IPS-18c (cell line): Measurements from ENCODE around the gene TIAM1.

ENCODE experiments used
- H3K4me3 ChIP-seq: 2 replicates; pipeline ENCODE4 v1.7.0; 2013; ENCODE audit warnings: low read depth, mild to moderate bottlenecking, low read length, moderate library complexity; ENCODE audit not compliant: insufficient read depth
- H3K9me3 ChIP-seq: one replicate; pipeline ENCODE4 v1.6.1; 2013; ENCODE audit warnings: mild to moderate bottlenecking, low read length, moderate library complexity; ENCODE audit not compliant: control insufficient read depth, insufficient read depth

The TIAM1 gene

GRCh38 chr21:31156169-31156568 lies 187.9 kb downstream of the TIAM1 start:
- H3K4me3 ChIP-seq: no peak overlapping the region
- H3K9me3 ChIP-seq: no peaks in the 10 kb centered on the region

- Histone ChIP-seq H3K9me3 (peaks cover 2% of the 10 kb centered on the region), H3K4me3 (no peak overlapping the region)
Observed at GRCh38 chr21:31151156-31152045, 192.7 kb downstream of the TIAM1 start.

- Histone ChIP-seq H3K4me3 (no peak overlapping the region), H3K9me3 (peaks cover 2% of the 10 kb centered on the region)
Observed at GRCh38 chr21:31145274-31145673, 198.8 kb downstream of the TIAM1 start.

- Histone ChIP-seq H3K4me3 (no peak overlapping the region), H3K9me3 (peaks cover 2% of the 10 kb centered on the region)
Observed at GRCh38 chr21:31143036-31143435, 201.0 kb downstream of the TIAM1 start.

GRCh38 chr21:31142600-31142999 lies 201.5 kb downstream of the TIAM1 start:
- H3K9me3 ChIP-seq: peaks cover 2% of the 10 kb centered on the region

GRCh38 chr21:31141389-31142000 lies 202.6 kb downstream of the TIAM1 start:
- no peak overlapping the region for H3K4me3 ChIP-seq
- no peaks in the 10 kb centered on the region for H3K9me3 ChIP-seq

More at GRCh38 chr21:31142600-31142999, 201.5 kb downstream of the TIAM1 start:
- H3K4me3 ChIP-seq: no peak overlapping the region

- Histone ChIP-seq H3K4me3 (no peak overlapping the region), H3K9me3 (no peaks in the 10 kb centered on the region)
Observed at GRCh38 chr21:31140676-31141075, 203.4 kb downstream of the TIAM1 start.

GRCh38 chr21:31140025-31140424 lies 204.0 kb downstream of the TIAM1 start:
- H3K4me3 ChIP-seq: no peak overlapping the region
- H3K9me3 ChIP-seq: no peaks in the 10 kb centered on the region

- H3K9me3 ChIP-seq: no peaks in the 10 kb centered on the region
- no peak overlapping the region for H3K4me3 ChIP-seq
Observed at GRCh38 chr21:31137960-31138359, 206.1 kb downstream of the TIAM1 start.

- H3K4me3 ChIP-seq: no peak overlapping the region
Observed at GRCh38 chr21:31136891-31137290, 207.2 kb downstream of the TIAM1 start.

GRCh38 chr21:31135531-31136184 lies 208.4 kb downstream of the TIAM1 start:
- no peak overlapping the region for H3K4me3 ChIP-seq
- H3K9me3 ChIP-seq: no peaks in the 10 kb centered on the region

More at GRCh38 chr21:31136891-31137290, 207.2 kb downstream of the TIAM1 start:
- no peaks in the 10 kb centered on the region for H3K9me3 ChIP-seq

GRCh38 chr21:31133243-31133830 lies 210.7 kb downstream of the TIAM1 start:
- Histone ChIP-seq H3K4me3 (no peak overlapping the region), H3K9me3 (no peaks in the 10 kb centered on the region)

- H3K9me3 ChIP-seq: no peaks in the 10 kb centered on the region
Observed at GRCh38 chr21:31132574-31133242, 211.4 kb downstream of the TIAM1 start.

GRCh38 chr21:31130821-31131220 lies 213.2 kb downstream of the TIAM1 start:
- H3K4me3 ChIP-seq: no peak overlapping the region

More at GRCh38 chr21:31132574-31133242, 211.4 kb downstream of the TIAM1 start:
- H3K4me3 ChIP-seq: no peak overlapping the region

GRCh38 chr21:31128234-31128633 lies 215.8 kb downstream of the TIAM1 start:
- H3K4me3 ChIP-seq: no peak overlapping the region

More at GRCh38 chr21:31130821-31131220, 213.2 kb downstream of the TIAM1 start:
- no peaks in the 10 kb centered on the region for H3K9me3 ChIP-seq

GRCh38 chr21:31124010-31124409 lies 220.1 kb downstream of the TIAM1 start:
- Histone ChIP-seq H3K4me3 (no peak overlapping the region), H3K9me3 (no peaks in the 10 kb centered on the region)

More at GRCh38 chr21:31128234-31128633, 215.8 kb downstream of the TIAM1 start:
- no peaks in the 10 kb centered on the region for H3K9me3 ChIP-seq

- no peaks in the 10 kb centered on the region for H3K9me3 ChIP-seq
- H3K4me3 ChIP-seq: no peak overlapping the region
Observed at GRCh38 chr21:31119199-31119598, 224.9 kb downstream of the TIAM1 start.
